GM12874 (cell line): ENCODE results near the gene FAM107A.

Experiments used
- TF ChIP-seq, protein P1 (sequence below): IDR thresholded peaks from 2 replicates; pipeline ENCODE4 v1.5.1; 2011; ENCODE audit warnings: low read depth, mild to moderate bottlenecking, control low read depth, low read length, moderate library complexity; ENCODE audit not compliant: insufficient read depth

Gene FAM107A

DNA sequence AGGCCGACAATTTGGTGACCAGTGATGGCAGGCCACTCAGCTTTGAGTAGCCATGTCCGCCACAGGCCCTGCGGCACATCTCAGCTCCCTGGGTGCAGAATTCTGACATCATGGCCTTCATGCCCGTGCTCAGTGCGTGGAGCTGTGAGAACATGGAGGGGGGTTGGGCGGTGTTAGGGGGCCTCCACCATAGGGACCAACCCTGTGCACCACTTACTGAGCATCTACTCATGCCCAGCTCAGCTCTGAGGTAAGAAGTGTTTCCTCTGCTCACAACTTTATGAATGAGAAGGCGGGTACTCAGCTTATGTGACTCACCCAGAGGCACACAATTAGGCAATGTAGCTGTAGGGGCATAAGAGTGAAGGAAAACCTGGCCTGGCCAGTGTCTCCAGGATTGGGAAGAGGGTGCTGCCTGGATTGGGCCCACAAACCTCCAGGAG is 50.7 kb downstream of the FAM107A start:
- TF ChIP-seq, protein P1, sequence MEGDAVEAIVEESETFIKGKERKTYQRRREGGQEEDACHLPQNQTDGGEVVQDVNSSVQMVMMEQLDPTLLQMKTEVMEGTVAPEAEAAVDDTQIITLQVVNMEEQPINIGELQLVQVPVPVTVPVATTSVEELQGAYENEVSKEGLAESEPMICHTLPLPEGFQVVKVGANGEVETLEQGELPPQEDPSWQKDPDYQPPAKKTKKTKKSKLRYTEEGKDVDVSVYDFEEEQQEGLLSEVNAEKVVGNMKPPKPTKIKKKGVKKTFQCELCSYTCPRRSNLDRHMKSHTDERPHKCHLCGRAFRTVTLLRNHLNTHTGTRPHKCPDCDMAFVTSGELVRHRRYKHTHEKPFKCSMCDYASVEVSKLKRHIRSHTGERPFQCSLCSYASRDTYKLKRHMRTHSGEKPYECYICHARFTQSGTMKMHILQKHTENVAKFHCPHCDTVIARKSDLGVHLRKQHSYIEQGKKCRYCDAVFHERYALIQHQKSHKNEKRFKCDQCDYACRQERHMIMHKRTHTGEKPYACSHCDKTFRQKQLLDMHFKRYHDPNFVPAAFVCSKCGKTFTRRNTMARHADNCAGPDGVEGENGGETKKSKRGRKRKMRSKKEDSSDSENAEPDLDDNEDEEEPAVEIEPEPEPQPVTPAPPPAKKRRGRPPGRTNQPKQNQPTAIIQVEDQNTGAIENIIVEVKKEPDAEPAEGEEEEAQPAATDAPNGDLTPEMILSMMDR, result no peak

DNA sequence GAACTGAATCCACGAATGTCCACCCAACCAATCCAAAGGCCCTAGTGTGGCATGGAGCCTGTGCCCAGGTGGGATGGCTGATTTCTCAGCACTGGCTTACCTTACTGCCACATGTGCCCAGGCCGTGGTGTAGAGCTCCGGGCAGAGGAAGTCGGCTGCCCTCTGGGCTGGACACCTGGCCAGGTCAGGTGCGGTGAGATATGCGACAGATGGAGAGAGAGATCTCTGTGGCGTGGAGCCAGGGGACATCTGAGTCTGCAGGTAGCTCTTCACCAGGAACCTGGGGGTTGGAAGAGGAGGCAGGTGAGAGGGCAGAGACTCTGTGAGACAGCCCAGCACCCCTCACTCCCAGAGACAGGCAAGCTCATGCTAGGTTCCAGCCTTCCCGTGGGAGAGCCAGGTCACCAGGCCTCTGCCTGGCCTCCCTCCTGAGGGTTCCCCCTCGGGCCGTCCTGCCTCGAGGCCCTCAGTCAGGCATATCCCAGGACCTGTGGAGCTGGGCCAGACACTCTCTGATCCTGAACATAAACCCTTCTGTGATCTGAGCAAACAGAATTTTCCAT is 52.8 kb downstream of the FAM107A start:
- TF ChIP-seq, protein P1, result no peak

DNA sequence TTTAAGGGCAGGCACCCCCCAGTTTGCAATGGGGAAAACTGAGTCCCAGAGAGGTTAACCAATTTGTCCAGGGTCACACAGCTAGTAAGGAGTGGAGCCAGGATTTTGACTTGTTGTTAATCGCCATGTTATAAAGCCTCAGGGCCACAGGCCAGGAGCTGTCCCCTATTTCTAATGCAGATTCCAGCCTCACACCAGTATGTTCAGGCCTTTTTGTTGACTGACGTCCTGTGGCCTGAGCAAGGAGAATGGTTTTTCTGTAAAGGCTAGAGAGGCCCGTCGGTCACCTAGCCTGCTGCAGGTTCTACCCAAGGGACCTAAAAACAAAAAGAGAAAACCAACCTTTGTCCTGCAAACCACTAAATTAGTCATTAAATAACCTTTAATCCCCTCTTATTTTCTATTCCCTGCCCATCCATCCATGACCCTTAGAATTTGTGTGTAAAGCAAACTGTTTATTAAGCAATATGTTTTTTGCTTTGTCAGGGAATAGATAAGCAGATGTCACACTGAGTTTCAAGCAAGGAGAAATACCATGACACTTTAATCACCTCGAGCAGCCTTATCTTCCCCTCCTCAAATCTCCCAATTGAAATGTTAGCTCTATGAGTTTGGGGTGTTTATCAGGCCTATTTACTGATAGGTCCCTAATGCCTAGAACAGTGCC is 54.3 kb downstream of the FAM107A start:
- TF ChIP-seq, protein P1, result no peak

DNA sequence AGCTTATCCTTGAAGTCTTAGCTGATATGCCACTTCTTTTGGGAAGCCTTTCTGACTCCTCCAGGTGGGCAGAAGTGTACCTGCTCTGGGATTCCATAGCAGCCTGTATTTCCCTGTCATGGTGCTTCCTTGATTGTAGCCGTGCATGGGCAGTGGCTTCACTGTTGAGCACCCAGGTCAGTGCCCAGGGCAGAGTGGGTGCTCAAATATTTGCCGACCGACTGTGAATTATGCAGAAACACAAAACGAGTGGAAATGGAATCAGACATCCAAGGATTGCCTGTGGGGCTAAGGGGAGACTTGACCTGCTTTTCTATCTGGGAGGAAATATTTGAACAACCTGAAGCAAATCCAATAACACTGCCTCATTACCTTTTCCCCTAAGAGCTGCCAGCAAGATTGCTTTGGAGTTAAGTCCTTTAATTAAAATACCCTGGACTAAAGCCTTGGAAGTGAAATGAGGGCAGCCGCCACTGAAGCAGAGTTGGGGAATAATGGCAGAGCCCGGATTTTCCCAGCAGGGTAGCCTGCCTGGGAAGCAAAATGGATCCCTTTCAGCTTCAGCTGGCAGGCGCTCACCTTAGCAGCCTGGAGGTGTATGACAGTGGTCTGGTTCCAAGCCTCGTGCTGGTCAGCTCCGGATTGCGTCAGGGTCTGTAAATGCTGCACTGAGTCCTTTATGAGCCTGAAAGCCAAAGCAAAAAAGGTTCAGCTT is 55.1 kb downstream of the FAM107A start:
- TF ChIP-seq, protein P1, result no peak

DNA sequence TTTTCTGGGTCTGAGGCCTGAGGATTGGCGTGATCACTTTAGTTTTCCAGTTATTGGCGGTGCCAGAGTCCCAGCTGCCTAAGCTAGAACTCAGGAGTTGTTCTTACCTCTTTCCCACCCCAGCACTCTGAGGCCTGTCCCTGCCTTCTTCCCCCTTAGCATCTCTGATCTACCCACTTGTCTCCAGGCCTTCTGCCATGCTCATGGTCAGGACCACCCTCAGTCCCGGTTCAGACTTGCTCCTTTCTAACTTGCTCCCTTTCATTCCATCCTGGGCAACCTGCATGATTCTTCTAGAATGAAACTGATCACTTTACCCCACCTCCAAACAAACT is 55.9 kb downstream of the FAM107A start:
- TF ChIP-seq, protein P1, result no peak

DNA sequence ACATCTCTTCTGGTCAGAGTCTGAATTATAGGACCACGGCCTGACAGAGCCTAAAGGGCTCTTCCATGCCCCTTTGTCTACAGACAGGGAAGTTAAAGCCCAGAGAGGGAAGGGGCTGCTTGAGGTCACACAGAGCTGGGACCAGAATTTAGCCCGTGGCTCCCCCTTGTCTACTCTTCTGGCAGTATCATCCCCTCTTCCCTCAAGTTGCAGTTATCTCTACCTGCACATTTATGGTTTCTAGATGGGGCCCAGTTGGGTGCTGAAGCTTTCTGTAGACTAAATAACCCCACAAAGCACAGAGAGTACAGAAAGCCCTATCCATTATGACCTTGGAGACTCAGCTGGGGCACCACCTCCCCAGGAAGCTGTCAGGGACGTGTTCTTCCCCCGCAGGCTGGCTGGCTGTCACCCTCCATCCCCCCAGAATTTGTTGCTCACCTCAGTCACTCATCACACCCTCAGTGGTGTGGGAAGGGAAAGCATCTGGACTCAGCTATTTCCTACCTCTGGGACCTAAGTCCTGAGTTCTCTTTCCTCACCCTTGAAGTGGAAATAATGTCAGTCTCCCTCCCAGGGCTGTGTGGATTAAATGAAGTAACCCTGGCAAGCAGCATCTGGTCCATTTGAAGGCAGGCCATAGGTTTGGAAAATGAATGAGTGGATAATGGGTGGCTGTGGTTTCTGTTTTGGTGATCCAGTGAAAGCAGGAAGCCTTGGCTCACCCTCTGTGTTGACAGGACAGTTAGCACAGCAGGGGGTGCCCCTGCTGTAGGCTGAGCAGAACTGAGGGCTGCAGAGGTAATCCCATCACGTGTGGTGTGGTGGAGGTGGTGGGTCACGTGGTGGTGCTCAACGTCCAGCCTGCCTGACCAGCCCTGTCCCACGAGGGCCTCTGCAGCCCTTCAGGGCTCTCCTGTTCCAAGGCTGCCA is 56.5 kb downstream of the FAM107A start:
- TF ChIP-seq, protein P1, result no peak

DNA sequence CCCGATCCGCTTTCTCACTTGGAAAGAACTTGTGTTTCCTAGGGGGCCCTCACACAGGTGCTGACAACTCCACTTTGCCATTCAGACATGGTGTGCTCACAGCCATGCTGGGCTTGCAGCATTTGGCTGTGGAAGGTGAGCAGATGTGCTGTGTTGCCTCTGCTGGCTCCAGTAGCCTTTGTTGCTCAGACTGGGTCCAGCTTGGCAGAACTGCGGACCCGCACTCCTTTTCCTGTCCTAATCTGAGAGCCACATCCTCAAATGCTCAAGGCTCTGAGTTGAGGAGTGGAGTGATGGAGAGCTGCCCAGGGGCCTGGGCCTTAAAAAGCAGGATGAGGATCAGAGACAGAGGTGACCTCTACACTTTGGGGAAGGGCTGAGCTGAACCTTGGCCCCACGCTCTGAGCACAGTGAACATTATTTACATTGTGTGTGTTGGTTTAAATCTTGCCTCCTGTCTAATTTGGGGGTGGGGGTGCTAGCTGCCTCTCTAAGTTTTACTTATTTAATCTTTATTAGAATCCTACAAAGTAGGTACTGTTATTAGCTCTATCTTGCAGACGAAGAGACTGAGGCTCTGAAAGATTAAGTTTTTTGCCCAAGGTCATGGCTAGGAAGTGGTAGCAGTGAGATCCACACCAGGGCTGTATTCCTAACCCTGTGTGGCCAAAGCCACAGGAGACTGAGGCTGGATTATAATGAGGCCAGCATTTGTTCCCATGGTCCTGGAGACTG is 57.4 kb downstream of the FAM107A start:
- TF ChIP-seq, protein P1, result no peak
